Measurements from ENCODE around the gene CDKN2B-AS1. TPM values are rescaled to one million over a fixed set of nuclear protein-coding genes. Genes with fewer than 3 reads are reported as not detected.

CDKN2B-AS1 gene
- total RNA-seq, 4 donors from 2014 or later, result 22.7 to 129 (median 52.0) TPM

GRCh38 chr9:22050924-22051323 is 56.3 kb downstream of the CDKN2B-AS1 start:
- peak in 1 of 3 donors; percentile 19 for DNase-seq

GRCh38 chr9:22052376-22052945 is 57.9 kb downstream of the CDKN2B-AS1 start:
- Histone ChIP-seq H3K4me1 (peaks cover 0 to 3% (median 0%) of the 10 kb centered on the region in 4 donors), H3K27me3 (no peaks in the 10 kb centered on the region), H3K36me3 (no peaks in the 10 kb centered on the region), H3K9me3 (no peaks in the 10 kb centered on the region), H3K4me3 (no peak overlapping the region), H3K27ac (no peak overlapping the region)
- TF ChIP-seq CTCF (IDR thresholded peaks at IDR 0.05) (no peak), POLR2A (IDR thresholded peaks at IDR 0.05) (no peak)
- DNase-seq, result no peak

More at GRCh38 chr9:22050924-22051323, 56.3 kb downstream of the CDKN2B-AS1 start:
- Histone ChIP-seq H3K4me1 (peaks cover 0 to 3% (median 0%) of the 10 kb centered on the region in 4 donors), H3K9me3 (no peaks in the 10 kb centered on the region), H3K36me3 (no peaks in the 10 kb centered on the region), H3K27me3 (no peaks in the 10 kb centered on the region), H3K27ac (no peak overlapping the region), H3K4me3 (no peak overlapping the region)
- TF ChIP-seq POLR2A (IDR thresholded peaks at IDR 0.05) (no peak), CTCF (IDR thresholded peaks at IDR 0.05) (no peak)

GRCh38 chr9:22053178-22053577 is 58.6 kb downstream of the CDKN2B-AS1 start:
- DNase-seq, result no peak
- Histone ChIP-seq H3K9me3 (no peaks in the 10 kb centered on the region), H3K36me3 (no peaks in the 10 kb centered on the region), H3K4me1 (peaks cover 0 to 3% (median 0%) of the 10 kb centered on the region in 4 donors), H3K4me3 (no peak overlapping the region), H3K27me3 (no peaks in the 10 kb centered on the region), H3K27ac (no peak overlapping the region)
- TF ChIP-seq POLR2A (IDR thresholded peaks at IDR 0.05), result no peak
- no peak for TF ChIP-seq CTCF (IDR thresholded peaks at IDR 0.05)

- Histone ChIP-seq H3K27me3 (no peaks in the 10 kb centered on the region), H3K9me3 (no peaks in the 10 kb centered on the region), H3K27ac (no peak overlapping the region), H3K36me3 (no peaks in the 10 kb centered on the region), H3K4me1 (peaks cover 0 to 3% (median 0%) of the 10 kb centered on the region in 4 donors), H3K4me3 (no peak overlapping the region)
- no peak for TF ChIP-seq POLR2A (IDR thresholded peaks at IDR 0.05)
- TF ChIP-seq CTCF (IDR thresholded peaks at IDR 0.05), result no peak
- no peak for DNase-seq
Observed at GRCh38 chr9:22054076-22054475, 59.5 kb downstream of the CDKN2B-AS1 start.

- H3K36me3 ChIP-seq, result no peaks in the 10 kb centered on the region
- TF ChIP-seq CTCF (IDR thresholded peaks at IDR 0.05) (no peak), POLR2A (IDR thresholded peaks at IDR 0.05) (no peak)
- H3K27me3 ChIP-seq, result no peaks in the 10 kb centered on the region
- H3K4me3 ChIP-seq, result no peak overlapping the region
- DNase-seq, result no peak
- H3K9me3 ChIP-seq, result no peaks in the 10 kb centered on the region
- H3K4me1 ChIP-seq, result peaks cover 0 to 3% (median 0%) of the 10 kb centered on the region in 4 donors
- H3K27ac ChIP-seq, result no peak overlapping the region
Observed at GRCh38 chr9:22054529-22054928, 59.9 kb downstream of the CDKN2B-AS1 start.

Data from Peyer's patch (tissue), 4 donors.